Endodermal cell (in vitro differentiated cells): Measurements from ENCODE around the gene PPP1CB. TPM values are rescaled to one million over a fixed set of nuclear protein-coding genes. Genes with fewer than 3 reads are reported as not detected.

Experiments used
- DNase-seq: peaks from one replicate; pipeline ENCODE4 v3.0.0-alpha.2; 2017
- H3K27ac ChIP-seq: 2 replicates; pipeline ENCODE4 v1.5.1; 2013; ENCODE audit warnings: mild to moderate bottlenecking, low read depth, low read length, moderate library complexity
- H3K27me3 ChIP-seq: 2 replicates; pipeline ENCODE4 v1.6.1; 2013; ENCODE audit warnings: mild to moderate bottlenecking, low read length, moderate library complexity; ENCODE audit not compliant: insufficient read depth, control insufficient read depth, poor library complexity, severe bottlenecking
- H3K36me3 ChIP-seq: 2 replicates; pipeline ENCODE4 v1.7.0; 2013; ENCODE audit warnings: mild to moderate bottlenecking, low read length, moderate library complexity; ENCODE audit not compliant: control insufficient read depth, insufficient read depth
- H3K4me1 ChIP-seq: one replicate; pipeline ENCODE4 v1.7.0; 2013; ENCODE audit warnings: low read length; ENCODE audit not compliant: control insufficient read depth, insufficient read depth
- H3K4me3 ChIP-seq: 2 replicates; pipeline ENCODE4 v1.5.1; 2013; ENCODE audit warnings: mild to moderate bottlenecking, low read length, moderate library complexity
- H3K9ac ChIP-seq: 2 replicates; pipeline ENCODE4 v1.6.1; 2013; ENCODE audit warnings: mild to moderate bottlenecking, low read length, moderate library complexity; ENCODE audit not compliant: poor library complexity, severe bottlenecking; ENCODE audit errors: extremely low read depth
- H3K9me3 ChIP-seq: 2 replicates; pipeline ENCODE4 v1.6.1; 2013; ENCODE audit warnings: mild to moderate bottlenecking, low read length, moderate library complexity; ENCODE audit not compliant: control insufficient read depth
- H3K27ac Mint-ChIP-seq: 2 replicates; pipeline ENCODE4 v1.8.0; 2020; ENCODE audit warnings: mixed read lengths
- H3K27me3 Mint-ChIP-seq: 2 replicates; pipeline ENCODE4 v1.8.0; 2021; ENCODE audit warnings: mild to moderate bottlenecking, mixed read lengths; ENCODE audit not compliant: insufficient read depth
- H3K36me3 Mint-ChIP-seq: 2 replicates; pipeline ENCODE4 v1.8.0; 2020; ENCODE audit warnings: low read depth, mixed read lengths
- H3K4me1 Mint-ChIP-seq: 2 replicates; pipeline ENCODE4 v1.8.0; 2020; ENCODE audit warnings: mixed read lengths
- H3K4me3 Mint-ChIP-seq: 2 replicates; pipeline ENCODE4 v1.8.0; 2020; ENCODE audit warnings: mild to moderate bottlenecking, moderate library complexity, mixed read lengths
- H3K9me3 Mint-ChIP-seq: 2 replicates; pipeline ENCODE4 v1.8.0; 2020; ENCODE audit warnings: mild to moderate bottlenecking, mixed read lengths
- WGBS, 2 experiments: methylation state at CpG; one replicate each; pipeline versions ENCODE4 v1.1.5 to v1.1.7; 2013; ENCODE audit warnings: missing lambda C conversion rate in 2 of 2, mixed read lengths in 1 of 2; ENCODE audit not compliant: insufficient coverage in 1 of 2, insufficient read length in 1 of 2; 5-methylcytosine and 5-hydroxymethylcytosine counted together
- total RNA-seq, 2 donors: library from RNA; stranded (reverse); fragmentation: NEBNext Ultra II Directional in 1 of 2; extraction: Animal tissue kit (Norgen Biotek cat#: 25700) in 1 of 2; gene quantifications; 2 replicates in 1 of 2; 3 replicates in 1 of 2; pipeline ENCODE4 v1.2.1, GENCODE V29; 2021
- TF ChIP-seq, protein P1 (sequence below): fragments of 200-600 bp; sonication (generic); conservative IDR thresholded peaks from 2 replicates; pipeline ENCODE4 v1.5.0; 2021; ENCODE audit warnings: antibody characterized with exemption, mild to moderate bottlenecking

Gene PPP1CB
- total RNA-seq, 2 donors from 2014 or later: 175 to 201 TPM

DNA sequence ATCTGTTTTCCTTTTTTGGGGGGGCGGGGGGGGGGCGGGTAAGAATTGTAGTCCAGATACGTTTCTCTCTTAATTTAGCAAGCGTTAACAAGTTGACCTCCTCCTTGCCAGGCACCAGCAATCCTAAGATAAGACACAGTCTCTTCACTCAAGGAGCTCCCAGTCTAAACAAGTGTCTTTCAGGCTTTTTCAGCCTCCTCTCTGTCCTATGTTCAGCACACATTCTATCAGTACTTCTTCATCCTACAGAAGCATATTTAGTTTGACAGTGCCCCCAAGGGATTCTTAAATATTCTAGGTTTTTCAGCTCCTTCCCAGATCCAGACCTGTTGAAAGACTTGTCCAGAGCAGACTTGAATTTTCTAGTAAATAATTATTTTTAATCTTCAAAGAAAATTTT is 2.7 kb downstream of the PPP1CB start:
- TF ChIP-seq, protein P1, sequence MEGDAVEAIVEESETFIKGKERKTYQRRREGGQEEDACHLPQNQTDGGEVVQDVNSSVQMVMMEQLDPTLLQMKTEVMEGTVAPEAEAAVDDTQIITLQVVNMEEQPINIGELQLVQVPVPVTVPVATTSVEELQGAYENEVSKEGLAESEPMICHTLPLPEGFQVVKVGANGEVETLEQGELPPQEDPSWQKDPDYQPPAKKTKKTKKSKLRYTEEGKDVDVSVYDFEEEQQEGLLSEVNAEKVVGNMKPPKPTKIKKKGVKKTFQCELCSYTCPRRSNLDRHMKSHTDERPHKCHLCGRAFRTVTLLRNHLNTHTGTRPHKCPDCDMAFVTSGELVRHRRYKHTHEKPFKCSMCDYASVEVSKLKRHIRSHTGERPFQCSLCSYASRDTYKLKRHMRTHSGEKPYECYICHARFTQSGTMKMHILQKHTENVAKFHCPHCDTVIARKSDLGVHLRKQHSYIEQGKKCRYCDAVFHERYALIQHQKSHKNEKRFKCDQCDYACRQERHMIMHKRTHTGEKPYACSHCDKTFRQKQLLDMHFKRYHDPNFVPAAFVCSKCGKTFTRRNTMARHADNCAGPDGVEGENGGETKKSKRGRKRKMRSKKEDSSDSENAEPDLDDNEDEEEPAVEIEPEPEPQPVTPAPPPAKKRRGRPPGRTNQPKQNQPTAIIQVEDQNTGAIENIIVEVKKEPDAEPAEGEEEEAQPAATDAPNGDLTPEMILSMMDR: no peak

DNA sequence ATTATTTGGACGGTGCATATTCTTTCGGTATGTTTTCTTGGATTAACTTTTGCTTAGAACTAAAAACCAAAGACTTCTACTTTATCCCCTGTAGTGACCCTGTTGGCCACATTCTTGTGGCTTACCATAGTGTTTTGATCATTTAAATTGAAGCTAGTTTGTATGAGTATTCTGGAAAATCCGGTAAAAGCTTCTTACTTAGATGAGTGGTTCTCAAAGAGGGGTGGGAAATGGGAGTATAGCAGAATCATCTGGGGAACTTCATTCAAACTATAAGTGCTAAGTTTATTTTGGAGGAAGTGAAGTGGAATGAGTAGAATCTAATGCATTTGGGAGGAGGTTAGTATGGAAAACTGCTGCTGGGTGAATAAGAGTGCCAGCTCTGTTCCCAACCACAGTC is 3.8 kb downstream of the PPP1CB start:
- TF ChIP-seq, protein P1: no peak
- Histone ChIP-seq H3K9ac (no peak overlapping the region), H3K27ac (no peak overlapping the region), H3K4me1 (peaks cover 2% of the 10 kb centered on the region), H3K27me3 (no peaks in the 10 kb centered on the region), H3K4me3 (peak overlapping the region; percentile 27), H3K36me3 (peaks cover 18% of the 10 kb centered on the region), H3K9me3 (no peaks in the 10 kb centered on the region)
- Mint-ChIP-seq H3K36me3 (peaks cover 2% of the 10 kb centered on the region), H3K9me3 (no peaks in the 10 kb centered on the region), H3K27ac (no peak overlapping the region), H3K27me3 (no peaks in the 10 kb centered on the region), H3K4me3 (no peak overlapping the region), H3K4me1 (peaks cover 28% of the 10 kb centered on the region)
- DNase-seq: no peak
- WGBS, 2 experiments: 71 to 87% methylated on average over 1 to 3 of the region's 3 CpGs

More for the DNA sequence above, 2.7 kb downstream of the PPP1CB start:
- Mint-ChIP-seq H3K9me3 (no peaks in the 10 kb centered on the region), H3K36me3 (no peaks in the 10 kb centered on the region), H3K27me3 (no peaks in the 10 kb centered on the region), H3K4me1 (peaks cover 38% of the 10 kb centered on the region), H3K27ac (peak overlapping the region; percentile 53), H3K4me3 (peak overlapping the region; percentile 86)
- Histone ChIP-seq H3K36me3 (peaks cover 11% of the 10 kb centered on the region), H3K4me3 (peak overlapping the region; percentile 91), H3K9me3 (no peaks in the 10 kb centered on the region), H3K4me1 (peaks cover 7% of the 10 kb centered on the region), H3K9ac (no peak overlapping the region), H3K27me3 (no peaks in the 10 kb centered on the region), H3K27ac (no peak overlapping the region)
- DNase-seq: no peak
- WGBS, 2 experiments: 52 to 65% methylated on average over 3 of the region's 4 CpGs

DNA sequence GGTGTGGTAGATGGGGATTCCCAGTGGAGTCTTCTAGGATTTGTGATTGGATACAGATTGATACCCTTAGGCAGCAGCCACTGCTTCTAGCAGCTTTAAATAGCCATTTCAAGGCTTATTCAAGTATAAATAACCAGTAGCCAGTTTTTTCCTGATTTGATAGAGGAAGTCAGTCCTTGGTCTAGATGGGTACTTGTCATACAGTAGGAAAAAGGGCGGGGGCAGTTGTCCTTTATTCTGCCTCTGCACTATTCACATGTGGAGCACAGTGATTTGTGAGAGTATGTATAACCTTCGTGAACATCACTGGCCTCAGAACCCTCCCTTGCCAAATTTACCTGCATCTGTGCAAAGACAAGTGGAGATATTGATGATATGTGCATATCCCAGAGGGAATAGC is 6.8 kb downstream of the PPP1CB start:
- H3K27me3 ChIP-seq: no peaks in the 10 kb centered on the region
- Mint-ChIP-seq H3K4me1 (peaks cover 22% of the 10 kb centered on the region), H3K27ac (no peak overlapping the region), H3K36me3 (peaks cover 20% of the 10 kb centered on the region), H3K9me3 (no peaks in the 10 kb centered on the region), H3K27me3 (no peaks in the 10 kb centered on the region), H3K4me3 (no peak overlapping the region)
- 96% methylated on average over 2 of the region's 2 CpGs; no CpG with 5 or more reads in 1 of the 2 experiments for WGBS, 2 experiments
- no peaks in the 10 kb centered on the region for H3K9me3 ChIP-seq
- TF ChIP-seq, protein P1: no peak
- DNase-seq: no peak
- H3K4me1 ChIP-seq: no peaks in the 10 kb centered on the region
- H3K4me3 ChIP-seq: no peak overlapping the region
- H3K36me3 ChIP-seq: peaks cover 40% of the 10 kb centered on the region
- no peak overlapping the region for H3K9ac ChIP-seq
- no peak overlapping the region for H3K27ac ChIP-seq
